WTC11 (cell line): ENCODE results near the gene ORC4.

Experiments
- CREB1 ChIP-seq: sonication (generic); formaldehyde crosslinking; IDR thresholded peaks from 2 replicates; pipeline ENCODE4 v1.8.0; 2023; ENCODE audit warnings: mild to moderate bottlenecking, missing genetic modification reagents
- CTCF ChIP-seq: fragments of 200-600 bp; IDR thresholded peaks from 2 replicates; pipeline ENCODE4 v1.8.0; 2022; ENCODE audit warnings: antibody characterized with exemption
- FOXP1 ChIP-seq: sonication (generic); formaldehyde crosslinking; IDR thresholded peaks from 2 replicates; pipeline ENCODE4 v1.8.0; 2022; ENCODE audit warnings: missing genetic modification reagents, mild to moderate bottlenecking, moderate library complexity, borderline replicate concordance
- MAX ChIP-seq: sonication (generic); formaldehyde crosslinking; IDR thresholded peaks from 2 replicates; pipeline ENCODE4 v1.8.0; 2022; ENCODE audit warnings: mild to moderate bottlenecking, missing genetic modification reagents
- MXD4 ChIP-seq: fragments of 250-450 bp; sonication (Bioruptor Pico); IDR thresholded peaks from 2 replicates; pipeline ENCODE4 v1.8.0; 2021; ENCODE audit warnings: mild to moderate bottlenecking, moderate library complexity, borderline replicate concordance
- TEAD4 ChIP-seq: sonication (generic); formaldehyde crosslinking; IDR thresholded peaks from 2 replicates; pipeline ENCODE4 v1.8.0; 2022; ENCODE audit warnings: mild to moderate bottlenecking, missing genetic modification reagents

GRCh38 chr2:148026573-148026972 lies 6.0 kb upstream of the ORC4 start:
- TF ChIP-seq CTCF (no peak), MAX (CRISPR knock-in tag) (no peak), MXD4 (CRISPR knock-in tag) (no peak), FOXP1 (CRISPR knock-in tag) (no peak), CREB1 (CRISPR knock-in tag) (no peak), TEAD4 (CRISPR knock-in tag) (no peak)
